Fibroblast of the conjunctiva (primary cell): ENCODE measurements around the gene DLG2.

Experiments used
- DNase-seq: peaks from one replicate; pipeline ENCODE4 v3.0.0-alpha.2; 2010; ENCODE audit warnings: low read depth

DLG2 gene

DNA sequence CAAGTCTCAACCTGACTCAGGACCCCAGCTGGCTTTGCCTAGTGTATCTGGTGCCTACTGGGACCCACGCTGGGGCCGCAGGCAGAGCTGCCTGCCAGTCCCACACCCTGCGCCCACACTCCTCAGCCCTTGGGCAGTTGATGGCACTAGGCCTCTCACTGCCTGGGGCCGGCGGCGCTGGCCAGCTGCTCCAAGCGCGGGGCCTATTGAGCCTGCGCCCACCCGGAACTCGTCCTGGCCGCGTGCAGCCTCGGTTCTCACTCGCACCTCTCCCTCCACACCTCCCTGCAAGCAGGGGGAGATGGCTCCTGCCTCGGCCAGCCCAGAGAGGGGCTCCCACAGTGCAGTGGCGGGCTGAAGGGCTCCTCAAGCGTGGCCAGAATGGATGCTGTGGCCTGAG is 1432.4 kb downstream of the DLG2 start:
- no peak for DNase-seq

GRCh38 chr11:84193706-84194105 is 1433.4 kb downstream of the DLG2 start:
- no peak for DNase-seq

GRCh38 chr11:84188521-84188920 is 1438.6 kb downstream of the DLG2 start:
- no peak for DNase-seq

DNA sequence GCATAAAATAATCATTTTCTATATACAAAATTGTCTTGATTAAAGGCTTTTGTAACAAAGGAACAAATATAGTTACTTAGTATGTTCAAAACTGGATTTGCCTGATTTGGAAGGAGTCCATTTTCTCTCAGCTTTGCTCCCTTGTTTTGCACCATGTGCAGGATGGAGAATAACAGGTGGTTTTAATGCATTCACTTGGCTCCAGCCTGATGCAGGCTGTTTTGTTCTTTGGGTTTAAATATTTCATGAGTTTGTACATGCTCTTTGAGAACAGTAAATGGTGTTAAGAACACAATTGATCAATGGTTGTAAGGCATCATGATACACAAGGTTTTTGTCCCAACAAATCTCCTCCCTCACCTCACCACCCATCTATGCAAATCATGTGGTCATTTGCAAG is 1454.1 kb downstream of the DLG2 start:
- no peak for DNase-seq

GRCh38 chr11:84165139-84165538 is 1462.0 kb downstream of the DLG2 start:
- DNase-seq, result no peak

GRCh38 chr11:84164728-84165127 is 1462.4 kb downstream of the DLG2 start:
- DNase-seq, result no peak

DNA sequence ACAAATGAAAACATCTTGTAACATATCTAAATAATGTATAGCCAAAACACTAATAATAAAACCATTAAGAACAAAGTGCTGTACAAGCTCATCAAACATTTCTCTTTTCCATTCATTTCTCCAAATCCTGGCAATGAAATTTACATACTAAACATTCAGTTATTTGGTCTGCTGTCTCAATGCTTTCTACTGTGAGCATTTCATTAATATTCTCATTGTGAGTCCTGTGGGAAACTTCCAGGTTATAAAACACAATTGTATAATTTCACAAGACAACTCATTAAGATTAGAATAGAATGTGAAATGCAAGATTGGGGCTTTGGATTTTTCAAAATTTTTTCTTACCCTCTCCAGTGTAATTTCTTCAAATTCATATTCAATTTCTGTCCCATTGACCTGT is 1464.0 kb downstream of the DLG2 start:
- DNase-seq, result no peak

DNA sequence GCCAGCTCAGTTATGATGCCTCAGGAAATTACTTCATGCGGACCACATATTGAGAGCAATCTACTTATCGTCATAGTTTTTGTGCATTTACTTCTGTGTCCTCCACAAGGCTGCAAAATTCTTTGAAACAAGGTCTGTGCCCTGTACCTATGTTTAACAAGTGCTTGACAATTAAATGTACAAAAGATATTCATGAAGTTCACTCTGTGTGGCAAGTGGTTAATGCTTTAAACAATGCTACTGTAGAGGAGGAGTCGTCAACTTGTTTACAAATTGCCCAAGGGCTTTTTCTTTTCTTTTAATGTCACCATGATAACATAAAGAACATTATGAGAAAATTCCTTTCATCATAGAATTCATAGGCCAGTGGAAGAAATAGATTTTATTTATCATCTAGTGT is 1469.5 kb downstream of the DLG2 start:
- DNase-seq, result no peak

- DNase-seq, result no peak
Observed at GRCh38 chr11:84146826-84147225, 1480.3 kb downstream of the DLG2 start.

DNA sequence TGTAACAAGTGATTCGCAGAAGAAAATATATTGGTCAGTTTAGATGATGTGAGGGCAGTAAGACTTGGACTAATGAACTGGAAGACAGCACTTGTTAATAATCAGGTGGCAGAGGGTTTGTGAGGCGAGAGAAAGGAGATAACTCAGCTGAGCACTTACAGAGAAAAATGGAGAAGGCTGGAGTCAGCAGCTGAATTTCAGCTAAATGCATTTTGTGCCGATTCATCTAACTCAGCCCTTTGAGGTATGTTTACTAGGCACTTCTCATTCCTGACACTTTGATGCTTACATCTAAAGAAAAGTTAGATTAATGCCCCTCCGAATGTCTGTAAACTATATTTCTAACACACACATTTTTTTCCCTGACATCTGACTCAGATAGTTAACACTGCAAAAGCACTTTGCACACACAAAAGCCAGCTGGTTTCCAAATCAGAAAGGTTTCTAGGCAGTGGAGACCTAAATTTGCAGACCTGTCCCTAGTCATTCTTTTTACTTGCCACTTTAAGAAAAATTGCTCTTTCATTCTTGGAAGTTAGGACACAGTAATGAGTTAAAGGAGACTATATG is 1481.4 kb downstream of the DLG2 start:
- DNase-seq, result no peak

GRCh38 chr11:84144531-84144930 is 1482.6 kb downstream of the DLG2 start:
- DNase-seq, result no peak

GRCh38 chr11:84142411-84142810 is 1484.7 kb downstream of the DLG2 start:
- no peak for DNase-seq

GRCh38 chr11:84140386-84141169 is 1486.6 kb downstream of the DLG2 start:
- no peak for DNase-seq

- no peak for DNase-seq
Observed at GRCh38 chr11:84137960-84138359, 1489.2 kb downstream of the DLG2 start.

GRCh38 chr11:84137505-84137904 is 1489.6 kb downstream of the DLG2 start:
- DNase-seq, result no peak

GRCh38 chr11:84136926-84137325 is 1490.2 kb downstream of the DLG2 start:
- no peak for DNase-seq

DNA sequence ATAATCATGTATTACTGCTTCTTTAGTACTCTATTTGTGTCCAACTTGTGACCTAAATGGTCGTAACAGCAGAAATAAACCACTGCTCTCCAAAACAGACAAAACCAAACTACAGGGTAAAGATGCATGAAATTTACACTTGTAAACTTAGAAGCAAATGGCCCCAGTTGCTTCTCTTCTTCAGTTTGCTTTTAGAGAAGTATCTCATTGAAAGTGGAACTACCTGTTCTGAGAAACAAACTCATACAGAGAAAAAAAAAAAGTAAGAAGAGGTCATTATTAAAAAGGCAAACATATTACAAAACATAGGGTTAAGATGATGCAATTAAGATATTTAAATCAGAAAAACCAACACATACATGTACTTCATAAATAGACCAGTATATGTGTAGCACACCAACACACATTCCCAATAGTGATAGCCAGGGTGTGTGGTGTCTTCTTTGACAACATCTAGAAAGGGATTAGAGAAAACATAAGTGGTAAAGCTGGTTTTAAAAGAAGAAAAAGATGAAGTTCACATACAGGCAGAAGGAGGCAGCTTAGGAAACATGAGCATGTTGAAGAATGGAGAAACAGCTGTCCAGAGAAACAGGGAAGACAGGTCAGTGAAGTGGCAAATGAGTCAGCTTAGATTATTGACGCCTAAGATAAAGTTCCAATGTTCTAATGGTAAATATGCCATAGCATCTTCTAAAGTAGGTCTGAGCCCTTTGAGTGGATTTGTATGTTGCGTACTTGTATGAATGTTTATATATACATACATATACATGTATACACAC is 1496.3 kb downstream of the DLG2 start:
- DNase-seq, result no peak

- no peak for DNase-seq
Observed at GRCh38 chr11:84129961-84130576, 1497.1 kb downstream of the DLG2 start.

DNA sequence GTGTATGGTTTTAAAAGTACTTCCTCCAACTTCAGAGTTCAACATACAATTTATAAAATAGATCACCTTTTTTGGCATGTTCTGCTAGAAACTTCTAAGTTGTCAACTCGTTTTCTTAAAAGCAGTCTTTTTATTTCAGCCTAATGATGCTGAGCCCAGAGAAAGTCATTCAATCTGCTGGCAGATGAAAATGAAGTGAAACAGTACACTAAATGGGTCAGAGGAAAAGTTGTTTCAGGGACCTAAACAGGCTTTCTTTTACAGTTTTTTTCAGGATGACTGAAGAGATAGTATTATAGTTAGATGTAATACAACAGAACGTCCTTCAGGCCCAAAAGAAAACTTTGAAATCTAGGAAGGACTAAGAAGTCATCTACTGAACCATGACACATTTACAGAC is 1498.3 kb downstream of the DLG2 start:
- DNase-seq, result no peak

- no peak for DNase-seq
Observed at GRCh38 chr11:84117394-84117793, 1509.8 kb downstream of the DLG2 start.

DNA sequence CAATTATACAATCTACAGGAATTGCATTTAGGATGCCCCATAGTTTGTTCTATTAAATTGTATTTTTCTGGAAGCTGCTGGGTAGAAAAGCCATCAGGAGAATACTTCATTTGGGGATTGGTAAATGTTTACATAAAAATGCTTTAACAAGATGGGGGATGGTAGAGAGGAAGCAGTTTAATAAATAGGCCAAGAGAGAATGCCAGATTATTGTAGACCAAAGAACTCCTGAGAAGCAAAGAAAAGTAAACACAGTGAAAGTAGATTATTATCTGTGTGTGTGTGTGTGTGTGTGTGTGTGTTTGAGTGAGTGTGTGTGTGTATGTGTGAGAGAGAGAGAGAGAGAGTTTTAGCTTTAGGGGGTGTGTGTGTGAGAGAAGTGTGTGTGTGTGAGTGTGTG is 1520.6 kb downstream of the DLG2 start:
- DNase-seq, result no peak

- no peak for DNase-seq
Observed at GRCh38 chr11:84105148-84105547, 1522.0 kb downstream of the DLG2 start.

DNA sequence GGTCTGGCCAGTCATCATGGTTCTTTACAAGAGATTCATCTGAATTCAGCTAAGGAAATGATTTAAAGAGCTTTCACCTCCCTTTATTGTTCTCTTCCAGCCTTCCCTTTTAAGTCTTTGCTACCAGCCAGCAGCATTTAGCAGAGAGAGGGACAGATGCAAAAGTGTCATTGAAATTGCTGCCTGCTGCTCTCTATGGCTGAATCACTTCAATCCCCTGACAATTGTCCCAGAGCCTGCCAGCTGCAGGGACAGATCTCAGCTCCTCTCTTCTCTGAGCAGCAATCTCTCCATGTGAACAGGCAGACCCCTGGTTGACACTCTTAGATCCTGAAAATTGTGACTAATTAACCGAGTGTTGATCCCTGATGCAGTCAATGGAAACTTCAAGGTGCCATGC is 1524.0 kb downstream of the DLG2 start:
- no peak for DNase-seq
